Keratinocyte (primary cell): ENCODE results near the gene CMKLR1.

ENCODE experiments used
- CTCF ChIP-seq, 3 experiments: IDR thresholded peaks in 1 of 3; conservative IDR thresholded peaks in 1 of 3; optimal IDR thresholded peaks in 1 of 3; 2 replicates in 2 of 3; 3 replicates in 1 of 3; pipeline versions ENCODE3 to v1.5.1; 2011; ENCODE audit warnings: low read length in 3 of 3, mild to moderate bottlenecking in 3 of 3, moderate library complexity in 2 of 3, control low read depth in 1 of 3, inconsistent platforms in 1 of 3; ENCODE audit not compliant: insufficient read depth in 2 of 3; ENCODE audit errors: extremely low read depth in 1 of 3
- EZH2 ChIP-seq: IDR thresholded peaks from one replicate; pipeline ENCODE4 v1.6.1; 2012; ENCODE audit warnings: inconsistent platforms, mild to moderate bottlenecking, low read length, moderate library complexity

- TF ChIP-seq CTCF (optimal IDR thresholded peaks at IDR 0.05 in 1 of 3, IDR thresholded peaks at IDR 0.05 in 1 of 3, conservative IDR thresholded peaks at IDR 0.05 in 1 of 3; ENCODE audit: extremely low read depth in 1 of 3, insufficient read depth in 2 of 3, low read length in 3 of 3) = no peak
- no peak for TF ChIP-seq EZH2
Observed at GRCh38 chr12:108356835-108357806, 18.0 kb upstream of the CMKLR1 start.
